ENCODE measurements around the gene FAM110D. TPM values are rescaled to one million over a fixed set of nuclear protein-coding genes. Genes with fewer than 3 reads are reported as not detected.

Gene FAM110D
- total and polyA plus RNA-seq, 10 of the 15 experiments (the other 5 are each of a cell fraction or from before 2014, with no cell fraction given): 0.06 TPM; not detected in 9

- TF ChIP-seq ATF2 (IDR thresholded peaks at IDR 0.05; ENCODE audit: low read length) (no peak), STAT3 (IDR thresholded peaks at IDR 0.05; ENCODE audit: low read depth, low read length) (no peak), SMAD5 (IDR thresholded peaks at IDR 0.05; ENCODE audit: low read depth) (no peak), SREBF2 (IDR thresholded peaks at IDR 0.05; ENCODE audit: low read length) (no peak), SUPT20H (IDR thresholded peaks at IDR 0.05; ENCODE audit: borderline replicate concordance, control insufficient read depth, low read depth, low read length) (no peak), BMI1 (IDR thresholded peaks at IDR 0.05; ENCODE audit: borderline replicate concordance) (no peak), RAD51 (IDR thresholded peaks at IDR 0.05) (no peak)
Measured at GRCh38 chr1:26132834-26133167, 26.1 kb upstream of the FAM110D start (continued).

GRCh38 chr1:26134466-26134865 is 24.4 kb upstream of the FAM110D start:
- in situ Hi-C loops (cut with MboI): no loop called here
- SMC1A ChIA-PET (ENCODE audit: uncharacterized antibody, unreplicated experiment): no interaction called here

More at GRCh38 chr1:26134466-26134865, 24.4 kb upstream of the FAM110D start:
- H3K9me3 ChIP-seq (replicated peaks; ENCODE audit: control insufficient read depth, insufficient read depth, low read length): no peaks in the 10 kb centered on the region
- BruUV-seq (replicated peaks): no TSS peak
- RAD21 ChIA-PET (ENCODE audit: unreplicated experiment): no interaction called here
- no peak overlapping the region for H3K4me2 ChIP-seq (ENCODE audit: control insufficient read depth, insufficient read depth)
- POLR2A ChIA-PET: no interaction called here
- CTCF ChIA-PET: no interaction called here
- ATAC-seq (no peak), DNase-seq (ENCODE audit: low read depth, low spot score) (no peak), FAIRE-seq (no peak)
- no peaks in the 10 kb centered on the region for H3K27me3 ChIP-seq (replicated peaks in 1 of 2; ENCODE audit: control insufficient read depth in 2 of 2, insufficient read depth in 2 of 2, low read length in 1 of 2)
- H3K4me3 ChIP-seq: no peak overlapping the region
- intact Hi-C loops (cut with micrococcal nuclease; ENCODE audit: unreplicated experiment): no loop called here
- no peaks in the 10 kb centered on the region for H3K4me1 ChIP-seq (ENCODE audit: control insufficient read depth, insufficient read depth, low read length)
- no peaks in the 10 kb centered on the region for H3K79me2 ChIP-seq (ENCODE audit: control insufficient read depth, insufficient read depth, low read length)
- no peaks in the 10 kb centered on the region for H3K36me3 ChIP-seq (ENCODE audit: control insufficient read depth in 2 of 2, insufficient read depth in 2 of 2, low read length in 1 of 2)
- TF ChIP-seq IRF3 (IDR thresholded peaks at IDR 0.05) (no peak), GABPA (IDR thresholded peaks at IDR 0.05; ENCODE audit: low read depth) (no peak), ATF3 (IDR thresholded peaks at IDR 0.05; ENCODE audit: borderline replicate concordance, extremely low read depth, low read depth, low read length) (no peak), EGR1 (IDR thresholded peaks at IDR 0.05; ENCODE audit: borderline replicate concordance in 1 of 2, low read depth in 2 of 2, low read length in 2 of 2) (no peak), SIN3A (IDR thresholded peaks at IDR 0.05; ENCODE audit: low read depth, low read length) (no peak), POLR2AphosphoS2 (IDR thresholded peaks at IDR 0.05; ENCODE audit: low read depth, low read length) (no peak)
- WGBS (ENCODE audit: insufficient coverage, insufficient replicate concordance, low lambda C conversion rate, missing lambda C conversion rate): 54% methylated on average over 3 of the region's 3 CpGs
- no peaks in the 10 kb centered on the region for H4K20me1 ChIP-seq (ENCODE audit: control insufficient read depth, insufficient read depth)
- no peak overlapping the region for H3K27ac ChIP-seq (ENCODE audit: control insufficient read depth, insufficient read depth)
- no peak overlapping the region for H3K9ac ChIP-seq (ENCODE audit: control insufficient read depth, insufficient read depth, low read length)
- no peak overlapping the region for H2AFZ ChIP-seq (ENCODE audit: control insufficient read depth, low read depth, low read length)
